DMS53 treated with DMSO at 0.1 percent for 48 hours (cell line): ENCODE data around the gene IL4R.
"Not testable (repeated sequence)": the region's sequence is repeated elsewhere in the genome, so short reads cannot be mapped to it uniquely, and the experiment has no call there.

Source experiments
- DNase-seq: peaks from one replicate; lab custom pipeline; 2025; ENCODE audit not compliant: unreplicated experiment; lab: John Stamatoyannopoulos, UW

Gene IL4R

GRCh38 chr16:27287887-27288286, 25.9 kb upstream of the IL4R start:
- DNase-seq = no peak

GRCh38 chr16:27288313-27288712, 25.5 kb upstream of the IL4R start:
- DNase-seq = not testable (repeated sequence)

DNA sequence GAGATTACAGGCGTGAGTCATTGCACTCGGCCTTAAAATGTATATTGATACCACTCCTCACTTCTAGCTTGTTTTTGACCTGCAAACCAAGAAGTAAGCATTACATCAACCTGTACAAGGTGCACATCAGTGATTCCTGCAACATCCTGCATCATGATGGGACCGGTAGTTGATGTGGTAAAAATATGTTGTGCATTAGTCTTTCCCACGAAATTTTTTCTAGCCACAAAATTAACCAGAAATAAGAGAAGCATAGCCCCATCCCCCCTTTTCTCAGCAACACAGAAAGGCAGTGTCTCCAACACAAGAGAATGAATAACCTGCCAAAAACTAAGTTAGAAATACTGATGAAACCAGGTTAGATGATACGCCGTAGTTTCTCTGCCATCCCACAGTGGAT, 24.1 kb upstream of the IL4R start:
- no peak for DNase-seq

- DNase-seq = no peak
These were observed 23.2 kb upstream of the IL4R start for GRCh38 chr16:27290562-27290961.

GRCh38 chr16:27291106-27291505, 22.7 kb upstream of the IL4R start:
- no peak for DNase-seq

- no peak for DNase-seq
These were observed 22.0 kb upstream of the IL4R start for GRCh38 chr16:27291722-27292240.

GRCh38 chr16:27293343-27293742, 20.4 kb upstream of the IL4R start:
- no peak for DNase-seq

DNA sequence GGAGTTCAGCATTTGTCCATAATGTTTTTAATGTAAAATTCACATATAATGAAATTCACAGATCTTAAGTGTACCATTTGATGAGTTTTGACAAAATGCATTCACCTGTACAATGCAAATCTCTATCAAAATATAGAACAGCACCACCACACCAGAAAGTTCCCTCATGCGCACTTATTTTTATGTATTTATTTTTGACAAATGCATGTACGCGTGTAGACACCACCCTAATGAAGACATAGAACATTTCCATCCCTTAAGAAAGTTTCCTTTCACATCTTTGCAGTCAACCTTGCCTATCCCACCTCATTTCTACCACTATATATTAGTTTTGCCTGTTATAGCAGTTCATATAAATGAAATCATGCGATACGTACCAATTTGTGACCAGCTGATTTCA, 15.6 kb upstream of the IL4R start:
- DNase-seq = no peak

- DNase-seq = no peak
These were observed 12.4 kb upstream of the IL4R start for GRCh38 chr16:27301236-27301861.

DNA sequence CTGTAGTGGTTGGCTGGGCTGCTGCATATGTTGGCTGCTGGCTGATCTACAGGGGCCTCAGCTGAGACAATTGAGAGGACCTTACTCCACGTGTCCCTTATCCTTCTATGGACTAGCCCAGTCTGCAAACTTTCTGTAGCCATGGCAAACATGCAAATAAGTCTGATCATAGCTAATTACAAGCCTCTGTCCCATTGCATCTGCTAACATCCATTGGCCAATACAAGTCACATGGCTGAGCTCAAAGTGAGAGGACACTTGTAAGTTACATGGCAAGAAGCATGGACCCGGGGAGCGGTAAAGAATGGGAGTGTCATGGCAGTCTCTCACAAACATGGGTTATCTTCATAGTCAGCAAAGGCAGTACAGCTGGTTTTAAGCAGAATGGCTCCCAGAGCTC, 11.6 kb upstream of the IL4R start:
- no peak for DNase-seq

GRCh38 chr16:27303256-27304100, 10.3 kb upstream of the IL4R start:
- DNase-seq = no peak

DNA sequence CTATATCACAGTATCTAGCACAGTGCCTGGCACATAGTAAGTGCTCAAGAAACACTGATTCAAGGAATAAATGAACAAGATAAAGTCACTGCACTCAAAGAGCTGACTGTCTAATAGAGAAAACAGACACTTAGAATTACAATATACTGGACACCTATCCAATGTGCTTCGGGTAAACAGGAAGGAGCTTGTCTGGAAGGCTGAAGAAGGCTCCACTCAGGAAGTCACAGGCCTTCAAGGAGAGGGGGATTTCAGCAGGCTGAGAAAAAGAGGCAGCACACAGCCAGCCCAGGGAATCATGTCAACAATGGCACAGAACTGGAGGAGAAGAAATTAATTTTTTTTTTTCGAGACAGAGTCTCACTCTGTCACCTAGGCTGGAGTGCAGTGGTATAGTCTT, 9.7 kb upstream of the IL4R start:
- no peak for DNase-seq

DNA sequence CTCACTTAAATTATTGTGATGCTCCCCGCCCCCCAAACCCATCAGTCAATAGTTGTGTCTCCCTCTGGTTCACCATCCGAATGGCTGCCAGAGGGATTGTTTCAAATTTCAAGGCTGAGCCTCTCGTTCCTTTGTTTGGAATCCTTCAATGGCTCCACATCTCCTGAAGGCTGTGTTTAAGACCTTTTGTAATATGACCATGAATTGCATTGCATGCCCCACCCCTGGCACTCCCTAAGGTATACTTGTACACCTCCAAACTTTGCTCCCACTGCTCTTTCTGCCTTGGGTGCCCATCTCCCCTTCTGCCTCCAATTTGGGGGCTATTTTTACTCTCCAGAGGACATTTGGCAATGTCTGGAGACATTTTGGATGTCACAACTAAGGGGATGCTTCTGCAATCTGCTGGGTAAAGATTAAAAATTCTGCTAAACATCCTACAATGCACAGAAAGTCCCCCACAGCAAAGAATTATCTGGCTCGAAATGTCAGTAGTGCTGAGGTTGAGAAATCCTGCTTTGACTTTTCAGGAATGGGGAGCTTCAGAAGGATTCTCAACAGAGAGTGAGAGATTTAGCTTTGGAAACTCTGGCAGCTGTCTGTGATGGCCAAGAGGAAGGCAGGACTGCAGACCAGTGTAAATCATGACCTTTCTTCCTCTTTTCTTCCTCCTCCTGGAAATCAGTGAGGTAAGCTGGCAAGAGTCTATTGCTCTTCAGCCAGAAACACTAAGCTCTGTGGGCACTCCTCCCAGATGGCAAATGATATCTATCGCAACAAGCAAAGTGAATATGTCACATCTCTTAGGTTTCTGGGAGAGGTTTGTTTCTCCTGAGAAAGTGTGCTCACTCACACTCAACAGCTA, 8.7 kb upstream of the IL4R start:
- no peak for DNase-seq

DNA sequence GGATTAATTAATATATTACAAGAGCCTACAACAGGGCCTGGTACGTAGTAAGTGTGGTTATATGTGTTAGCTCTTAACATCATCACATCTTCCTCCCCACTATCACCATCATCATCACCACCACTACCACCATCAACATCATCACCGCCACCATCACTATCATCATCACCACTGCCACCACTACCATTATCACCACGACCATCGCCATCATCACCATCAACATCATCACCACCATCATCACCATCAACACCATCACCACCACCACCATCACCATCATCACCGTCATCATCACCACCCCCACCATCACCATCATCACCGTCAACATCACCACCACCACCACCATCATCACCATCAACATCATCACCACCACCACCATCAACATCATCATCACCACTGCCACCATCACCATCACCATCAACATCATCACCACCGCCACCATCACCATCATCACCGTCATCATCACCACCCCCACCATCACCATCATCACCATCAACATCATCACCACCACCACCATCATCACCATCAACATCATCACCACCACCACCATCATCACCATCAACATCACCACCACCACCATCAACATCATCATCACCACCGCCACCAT, 7.8 kb upstream of the IL4R start:
- no peak for DNase-seq

DNA sequence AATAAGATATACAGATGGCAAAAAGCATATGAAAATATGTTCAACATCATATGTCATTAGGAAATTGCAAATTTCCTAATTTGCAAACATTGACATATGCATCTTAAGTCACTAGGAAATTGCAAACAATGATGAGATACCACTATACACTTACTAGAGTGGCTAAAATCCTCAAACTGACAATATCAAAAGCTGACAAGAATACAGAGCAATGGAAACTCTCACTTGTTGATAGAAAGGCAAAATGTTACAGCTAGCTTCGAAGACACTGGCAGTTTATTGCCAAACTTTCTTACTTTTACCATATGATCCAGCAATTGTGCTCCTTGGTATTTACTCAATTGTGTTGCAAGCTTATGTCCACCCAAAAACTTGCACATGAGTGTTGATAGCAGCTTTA, 5.0 kb upstream of the IL4R start:
- no peak for DNase-seq

DNA sequence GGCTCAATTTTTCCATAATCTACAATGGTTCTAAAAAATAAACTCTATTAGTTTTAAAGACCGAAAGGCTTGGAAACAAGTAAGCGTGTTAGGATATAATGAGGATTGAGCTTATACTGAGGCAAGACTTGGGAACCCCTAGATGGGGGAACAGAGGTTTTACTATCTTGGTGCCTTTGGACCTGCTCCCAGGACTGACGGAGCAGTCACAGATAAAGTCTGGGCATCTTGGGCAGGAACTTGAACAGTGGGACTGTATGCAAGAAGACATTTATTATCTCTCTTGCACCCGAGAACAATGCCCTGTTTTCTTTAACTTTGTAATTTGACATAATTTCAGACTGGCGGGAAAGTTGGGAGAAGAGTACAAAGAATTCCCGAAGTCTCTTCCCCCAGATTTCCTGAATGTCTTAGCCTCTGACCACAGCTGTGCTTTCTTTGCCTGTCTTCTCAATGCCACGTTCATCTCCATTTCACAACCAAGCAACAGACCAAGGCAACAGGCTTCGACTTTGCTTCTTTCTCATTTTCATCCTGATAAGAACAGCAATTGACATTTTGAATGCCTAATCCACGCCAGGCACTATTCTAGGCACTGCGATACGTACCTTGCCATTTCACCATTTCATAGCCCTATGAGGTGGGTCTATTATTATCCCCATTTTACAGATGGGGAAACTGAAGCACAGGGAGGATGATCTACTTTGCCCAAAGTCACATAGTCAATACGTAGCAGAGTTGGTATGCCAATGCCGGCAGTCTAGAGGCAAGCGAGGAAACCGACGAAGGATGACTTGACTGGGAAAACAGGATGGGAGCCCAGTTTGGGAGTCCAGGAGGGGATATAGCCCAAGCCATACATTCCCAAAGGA, 3.0 kb upstream of the IL4R start:
- no peak for DNase-seq

DNA sequence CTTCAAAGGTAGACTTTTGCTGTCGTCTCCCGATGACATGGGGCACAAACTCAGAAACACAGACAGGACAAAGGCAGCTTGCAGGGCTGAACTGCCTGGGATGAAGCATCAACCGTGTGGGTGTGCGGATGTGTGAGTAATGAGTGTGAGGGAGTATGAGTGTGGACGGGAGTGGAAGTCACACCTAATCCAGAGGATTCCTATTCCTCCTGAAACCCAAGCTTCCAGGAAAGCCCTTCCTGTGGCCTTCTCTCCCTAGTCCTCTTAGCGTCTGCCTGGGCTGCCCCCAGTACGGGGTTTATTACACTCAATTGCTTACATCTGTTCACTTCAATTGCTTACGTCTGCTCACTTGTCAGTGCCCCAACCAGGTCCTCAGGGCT, 2.3 kb upstream of the IL4R start:
- no peak for DNase-seq

DNA sequence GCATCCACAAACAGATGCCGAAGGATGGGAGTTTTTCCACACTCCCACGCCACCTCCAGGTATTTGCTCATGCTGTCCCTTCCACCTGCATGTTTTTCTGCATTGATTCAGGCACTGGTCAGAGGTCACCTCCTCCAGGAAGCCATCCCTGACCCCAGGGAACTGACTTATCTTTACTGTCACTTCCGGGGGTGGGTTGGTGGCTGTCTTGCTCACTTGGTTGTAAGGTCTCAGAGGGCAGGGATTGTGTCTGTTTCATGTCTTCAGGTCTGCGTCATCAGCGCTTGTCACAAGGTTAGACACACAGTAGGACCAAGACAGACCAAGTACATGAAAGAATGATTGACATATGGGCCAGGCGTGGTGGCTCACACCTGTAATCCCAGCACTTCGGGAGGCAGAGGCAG, 1.9 kb upstream of the IL4R start:
- no peak for DNase-seq

DNA sequence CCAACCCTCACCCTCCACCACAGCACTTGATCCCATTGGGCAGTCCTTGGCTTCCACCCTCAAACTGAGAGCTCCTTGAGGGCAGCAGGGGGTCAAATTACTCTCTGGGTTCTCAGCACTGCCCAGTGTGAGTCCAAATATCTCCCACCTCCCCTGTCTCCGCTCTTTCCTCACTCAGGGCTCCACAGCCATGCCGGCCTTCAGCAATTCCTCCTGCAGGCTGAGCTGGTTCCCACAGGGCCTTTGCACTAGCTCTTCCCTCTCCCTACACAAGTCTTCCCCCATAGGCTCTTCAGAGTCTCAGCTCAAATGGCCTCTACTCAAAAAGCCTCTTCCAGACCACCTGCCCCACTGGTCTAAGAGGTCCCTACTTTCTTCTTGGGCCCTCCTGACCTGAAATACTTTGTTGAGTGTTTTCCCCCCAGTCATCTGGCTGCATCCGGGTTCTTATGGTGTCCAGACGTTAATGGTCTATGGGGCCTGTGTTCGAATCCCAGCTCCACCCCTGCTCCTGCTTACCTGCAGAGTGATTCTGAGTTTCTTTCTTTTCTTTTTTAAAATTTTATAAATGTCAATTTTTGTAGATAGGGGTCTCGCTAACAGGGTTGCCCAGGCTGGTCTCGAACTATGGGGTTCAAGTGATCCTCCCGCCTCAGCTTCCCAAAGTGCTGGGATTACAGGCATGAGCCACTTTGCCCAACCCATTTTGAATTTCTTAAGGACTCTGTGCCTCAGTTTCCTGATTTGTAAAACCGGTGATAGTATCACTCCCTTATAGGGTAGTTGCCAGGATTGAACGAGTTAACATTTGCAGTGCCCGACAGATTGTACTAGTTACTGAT, 973 bp upstream of the IL4R start:
- DNase-seq = no peak
